NOMO-1 treated with dmso at 0.1 percent for 144 hours (cell line): ENCODE measurements around the gene DOC2B.
"Not testable (repeated sequence)": the region's sequence is repeated elsewhere in the genome, so short reads cannot be mapped to it uniquely, and the experiment has no call there.

Experiments used
- DNase-seq: peaks from one replicate; lab custom pipeline; 2025; ENCODE audit not compliant: unreplicated experiment; lab: John Stamatoyannopoulos, UW

The DOC2B gene

DNA sequence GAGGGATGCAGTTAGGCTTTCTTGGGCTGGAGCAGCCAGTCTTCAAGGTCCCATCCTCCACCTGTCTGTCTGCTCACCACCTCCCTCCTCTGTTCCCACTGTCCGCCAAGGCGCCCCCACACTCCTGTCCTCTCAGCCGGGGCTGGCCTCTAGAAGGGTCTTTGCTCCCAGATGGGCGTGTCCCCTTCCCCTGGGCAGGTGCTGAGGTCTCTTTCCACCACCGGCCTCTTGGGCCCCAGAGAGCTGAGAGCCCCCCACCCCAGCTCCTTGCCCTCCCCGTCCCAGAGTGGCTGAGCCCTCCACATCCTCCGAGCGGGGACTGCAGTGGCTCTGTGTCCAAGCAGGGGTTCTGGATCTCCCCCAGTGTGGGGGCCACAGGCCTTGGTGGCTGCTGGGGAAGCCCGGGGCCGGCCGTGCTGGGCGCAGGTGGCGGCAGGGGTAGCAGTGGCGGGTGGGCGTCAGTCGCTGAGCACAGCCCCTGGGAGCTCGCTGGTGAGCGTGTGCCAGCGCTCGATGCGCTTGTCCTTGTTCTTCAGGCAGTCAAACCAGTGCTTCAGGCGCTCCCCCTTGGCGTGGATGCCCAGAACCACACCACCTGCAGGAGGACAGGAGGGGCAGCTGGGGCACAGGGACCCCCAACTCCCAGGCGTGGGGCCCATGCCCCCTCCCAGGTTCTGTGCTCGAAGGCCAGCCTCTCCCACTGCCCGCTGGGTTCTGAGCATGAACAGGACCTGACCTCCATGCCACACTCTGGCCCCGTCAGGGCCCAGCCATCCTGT lies 34.3 kb downstream of the DOC2B start:
- no peak for DNase-seq

DNA sequence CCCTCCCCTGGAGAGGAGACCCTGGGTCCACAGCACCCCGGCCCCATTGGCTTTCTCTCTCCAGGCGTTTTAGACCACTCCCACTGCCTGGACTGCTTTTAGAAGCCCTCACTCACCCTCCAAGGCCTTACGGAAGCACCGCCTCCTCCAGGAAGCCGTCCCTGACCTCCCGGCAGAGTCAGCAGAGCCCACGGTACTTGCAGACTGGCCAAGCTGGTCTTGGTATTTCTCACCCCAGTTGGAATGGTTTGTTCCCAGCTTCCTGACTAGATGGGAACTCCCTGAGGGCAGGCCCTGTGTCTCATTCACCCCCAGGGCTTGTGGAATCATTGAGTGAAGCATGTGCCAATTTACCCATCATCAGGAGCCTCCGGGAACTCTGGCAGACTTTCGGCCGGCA lies 34.9 kb downstream of the DOC2B start:
- no peak for DNase-seq

- no peak for DNase-seq
Observed at GRCh38 chr17:145671-146541, 35.5 kb downstream of the DOC2B start.

- no peak for DNase-seq
Observed at GRCh38 chr17:144936-145670, 36.3 kb downstream of the DOC2B start.

GRCh38 chr17:143785-144281 lies 37.6 kb downstream of the DOC2B start:
- DNase-seq: peak; percentile 56

DNA sequence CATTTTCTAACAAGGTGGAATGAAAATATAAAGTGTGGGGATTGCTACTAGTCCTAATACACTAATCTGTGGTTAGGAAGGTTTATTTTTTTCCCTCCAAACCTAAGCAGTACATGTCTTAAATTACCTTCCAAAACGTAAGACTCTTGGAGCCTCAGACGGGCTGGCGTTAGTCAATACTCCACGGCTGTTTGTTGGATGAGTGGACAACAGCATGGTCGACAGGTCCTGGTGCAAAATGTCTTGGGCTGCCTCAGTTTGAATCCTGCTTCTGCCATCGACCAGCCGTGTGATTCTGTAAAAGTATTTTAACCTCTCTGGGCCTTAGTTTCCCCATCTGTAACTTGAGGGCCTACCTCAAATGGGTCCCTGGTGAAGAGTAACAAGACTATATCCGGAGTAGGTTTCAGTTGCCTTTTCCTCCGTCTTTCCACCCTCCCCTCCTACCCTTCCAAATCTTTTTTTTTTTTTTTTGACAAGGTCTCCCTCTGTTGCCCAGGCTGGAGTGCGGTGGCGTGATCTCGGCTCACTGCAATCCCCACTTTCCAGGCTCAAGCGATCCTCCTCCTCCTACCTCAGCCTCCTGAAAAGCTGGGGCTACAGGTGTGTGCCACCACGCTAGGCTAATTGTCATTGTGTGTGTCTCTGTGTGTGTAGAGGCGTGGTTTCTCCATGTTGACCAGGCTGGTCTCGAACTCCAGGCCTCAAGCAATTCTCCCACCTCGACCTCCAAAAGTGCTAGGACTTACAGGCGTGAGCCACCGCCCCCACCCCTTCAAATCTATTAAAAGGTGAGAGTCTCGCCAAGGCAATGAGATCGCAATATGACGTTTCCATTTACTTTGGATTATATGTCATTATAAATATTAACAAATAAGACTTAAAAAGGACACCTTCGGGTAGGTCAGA lies 38.3 kb downstream of the DOC2B start:
- no peak for DNase-seq

GRCh38 chr17:142102-142661 lies 39.3 kb downstream of the DOC2B start:
- no peak for DNase-seq

GRCh38 chr17:139401-140205 lies 41.8 kb downstream of the DOC2B start:
- not testable (repeated sequence) for DNase-seq

DNA sequence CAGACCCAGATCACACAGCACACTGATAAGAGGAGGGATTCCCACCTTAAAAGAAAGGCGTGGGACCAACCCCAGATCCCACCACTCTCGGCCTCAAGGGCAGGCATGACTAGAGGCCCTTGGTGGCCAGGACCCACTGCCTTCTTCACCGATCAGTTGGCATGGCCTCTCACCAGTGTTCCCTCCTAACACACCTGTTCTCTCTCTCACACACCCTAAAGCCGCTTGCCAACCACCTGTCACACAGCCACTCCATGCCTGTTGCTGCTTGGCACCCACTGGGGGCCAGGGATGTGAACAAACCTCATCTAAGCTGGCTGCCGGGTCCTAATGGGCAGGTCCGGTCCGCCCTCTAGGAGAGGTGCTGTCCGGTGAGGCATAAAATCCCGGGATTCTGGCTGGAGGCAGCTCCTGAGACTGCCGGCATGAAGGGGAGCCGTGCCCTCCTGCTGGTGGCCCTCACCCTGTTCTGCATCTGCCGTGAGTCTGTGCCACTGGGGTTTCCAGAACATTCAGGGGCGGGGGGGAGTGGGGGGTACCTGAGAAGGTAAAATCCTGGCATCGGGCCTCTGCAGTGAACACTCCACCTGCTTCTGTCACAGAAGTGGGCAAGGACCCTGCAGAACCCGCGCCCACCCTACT lies 44.2 kb downstream of the DOC2B start, which contains the start of gene SCGB1C2:
Gene SCGB1C2 (plus strand): TSS at position 404 of the 642 bp plus-strand sequence. CDS start 22 bp downstream, at position 426.
- DNase-seq: not testable (repeated sequence)

DNA sequence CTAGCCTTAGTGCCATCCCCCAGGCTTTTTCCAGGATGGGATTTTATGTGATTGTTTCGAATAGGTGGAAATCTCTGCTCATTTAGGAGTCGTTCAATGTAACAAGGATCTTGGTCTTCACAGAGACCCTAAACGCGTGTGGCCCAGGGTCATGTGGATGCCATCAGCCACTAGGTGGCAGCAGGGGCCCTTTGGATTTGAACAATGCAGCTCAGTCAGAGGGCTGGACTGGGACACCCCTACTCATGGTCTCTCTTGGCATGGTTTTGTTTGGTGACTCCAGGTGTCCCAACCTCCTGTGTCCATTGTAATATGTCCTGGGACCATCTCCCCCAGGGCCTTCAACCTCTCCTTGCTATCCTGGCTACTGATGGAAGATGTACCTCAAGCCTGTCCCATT lies 44.9 kb downstream of the DOC2B start:
- DNase-seq: not testable (repeated sequence)

- not testable (repeated sequence) for DNase-seq
Observed at GRCh38 chr17:135895-136294, 45.6 kb downstream of the DOC2B start.

DNA sequence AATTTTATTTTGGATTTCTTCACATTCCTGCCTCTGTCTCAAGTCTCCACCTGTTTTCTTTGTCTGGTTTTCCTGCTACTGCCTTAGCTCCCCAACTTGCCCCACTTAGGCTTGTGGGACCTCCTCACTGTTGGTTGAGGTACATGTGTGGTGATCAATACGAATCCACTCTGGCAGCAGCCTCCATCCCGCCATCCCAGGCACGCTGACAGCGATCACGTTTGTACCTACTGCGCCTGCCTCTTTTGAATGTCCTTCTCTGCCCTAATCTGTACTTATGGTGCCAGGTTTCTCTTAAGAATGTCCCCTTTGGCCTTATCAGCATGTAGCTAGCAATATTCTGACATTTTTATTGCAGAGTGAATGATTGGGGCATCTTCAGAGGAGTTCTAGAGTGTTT lies 46.4 kb downstream of the DOC2B start:
- DNase-seq: not testable (repeated sequence)

- not testable (repeated sequence) for DNase-seq
Observed at GRCh38 chr17:134332-134785, 47.1 kb downstream of the DOC2B start.

DNA sequence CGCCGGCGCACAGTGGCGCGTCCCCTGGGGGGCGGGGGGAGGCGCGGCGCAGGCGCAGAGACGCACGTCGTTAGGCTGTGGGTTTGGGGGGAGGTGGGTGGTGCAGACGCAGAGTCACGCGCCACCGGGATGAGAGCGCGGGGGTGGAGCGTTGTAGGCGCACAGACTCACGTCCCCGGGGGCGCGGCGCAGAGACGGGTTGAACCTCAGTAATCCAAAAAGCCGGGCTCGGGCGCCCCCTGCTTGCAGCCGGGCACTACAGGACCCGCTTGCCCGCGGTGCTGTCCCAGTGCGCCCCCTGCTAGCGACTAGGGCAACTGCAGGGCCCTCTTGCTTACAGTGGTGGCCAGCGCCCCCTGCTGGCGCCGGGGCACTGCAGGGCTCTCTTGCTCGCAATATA lies 47.5 kb downstream of the DOC2B start:
- not testable (repeated sequence) for DNase-seq

DNA sequence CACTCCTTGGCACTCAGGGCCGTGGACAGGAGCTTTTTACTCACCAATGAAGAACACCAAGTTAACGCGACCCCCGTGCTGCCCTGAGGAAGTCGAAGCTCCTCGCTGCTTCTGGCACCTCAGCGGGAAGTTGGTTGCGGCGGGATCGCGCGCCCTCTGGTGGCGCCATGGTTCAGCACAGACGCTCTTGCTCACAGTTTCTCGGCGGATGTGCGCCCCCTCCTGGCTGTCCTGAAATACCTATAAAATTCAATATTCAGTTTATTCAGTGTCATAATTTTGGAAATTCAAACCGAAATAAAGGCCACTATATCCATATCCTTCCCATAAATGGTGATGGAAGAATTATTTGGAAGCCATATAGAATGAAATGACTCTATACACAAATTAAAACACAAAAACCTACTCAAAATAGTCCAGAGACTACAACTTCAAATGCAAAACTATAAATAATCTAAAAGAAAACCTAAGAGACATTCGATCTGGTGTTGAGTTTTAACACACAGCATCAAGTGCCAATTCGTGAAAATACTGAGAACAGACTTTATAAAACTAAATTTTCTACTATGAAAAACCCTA lies 63.0 kb downstream of the DOC2B start:
- not testable (repeated sequence) for DNase-seq

DNA sequence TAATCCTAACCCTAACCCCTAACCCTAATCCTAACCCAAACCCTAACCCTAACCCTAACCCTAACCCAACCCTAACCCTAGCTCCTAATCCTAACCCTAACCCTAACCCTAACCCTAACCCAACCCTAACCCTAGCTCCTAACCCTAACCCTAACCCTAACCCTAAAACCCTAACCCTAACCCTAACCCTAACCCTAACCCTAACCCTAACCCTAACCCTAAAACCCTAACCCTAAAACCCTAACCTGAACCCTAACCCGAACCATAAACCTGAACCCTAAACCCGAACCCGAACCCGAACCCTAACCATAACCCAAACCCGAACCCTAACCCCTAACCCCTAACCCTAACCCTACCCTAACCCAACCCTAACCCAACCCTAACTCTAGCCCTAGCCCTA lies 68.3 kb downstream of the DOC2B start:
- DNase-seq: not testable (repeated sequence)
